OCI-LY1 (cell line): ENCODE measurements around the gene MAZ.
A peak's percentile ranks its signal among the peaks of the same experiment; 100 is the strongest.
"Not testable (repeated sequence)": the region's sequence is repeated elsewhere in the genome, so short reads cannot be mapped to it uniquely, and the experiment has no call there.

ENCODE experiments used
- H2AFZ ChIP-seq: fragments of 200-600 bp; sonication (generic), shearing (Covaris generic); 2 replicates; pipeline ENCODE4 v1.6.0; 2014; ENCODE audit warnings: antibody characterized with exemption, mild to moderate bottlenecking, low read length
- H3F3A ChIP-seq: fragments of 200-600 bp; sonication (generic), shearing (Covaris generic); 2 replicates; pipeline ENCODE4 v1.6.0; 2014; ENCODE audit warnings: mild to moderate bottlenecking, antibody characterized with exemption, low read length, moderate library complexity; ENCODE audit not compliant: insufficient read depth
- H3K27ac ChIP-seq: fragments of 200-600 bp; sonication (generic); 2 replicates; pipeline ENCODE4 v1.5.1; 2014; ENCODE audit warnings: low read length, mixed run types, mild to moderate bottlenecking, low read depth; ENCODE audit not compliant: poor library complexity, severe bottlenecking
- H3K27me3 ChIP-seq: fragments of 200-600 bp; sonication (generic); 2 replicates; pipeline ENCODE4 v1.6.0; 2014; ENCODE audit warnings: antibody characterized with exemption, mild to moderate bottlenecking, low read length, moderate library complexity; ENCODE audit not compliant: insufficient read depth
- H3K36me3 ChIP-seq: fragments of 200-600 bp; sonication (generic); 2 replicates; pipeline ENCODE4 v1.6.1; 2014; ENCODE audit warnings: mild to moderate bottlenecking, antibody characterized with exemption, low read length, moderate library complexity, mixed read lengths; ENCODE audit not compliant: insufficient read depth
- H3K4me1 ChIP-seq: fragments of 200-600 bp; sonication (generic); 2 replicates; pipeline ENCODE4 v1.5.1; 2014; ENCODE audit warnings: mild to moderate bottlenecking, low read length, moderate library complexity; ENCODE audit not compliant: insufficient read depth, severe bottlenecking
- H3K4me2 ChIP-seq: fragments of 200-600 bp; sonication (generic), shearing (Covaris generic); 2 replicates; pipeline ENCODE4 v1.6.1; 2014; ENCODE audit warnings: low read length
- H3K4me3 ChIP-seq: fragments of 200-600 bp; sonication (generic); 2 replicates; pipeline ENCODE4 v1.5.1; 2014; ENCODE audit warnings: low read length, low read depth, mild to moderate bottlenecking, mixed read lengths; ENCODE audit not compliant: poor library complexity, severe bottlenecking
- H3K79me2 ChIP-seq: fragments of 200-600 bp; shearing (Covaris generic); 2 replicates; pipeline ENCODE4 v1.6.1; 2016; ENCODE audit warnings: mixed run types, low read length, mixed read lengths; ENCODE audit not compliant: insufficient read depth
- H3K9ac ChIP-seq: fragments of 200-600 bp; sonication (generic), shearing (Covaris generic); 2 replicates; pipeline ENCODE4 v1.6.1; 2014; ENCODE audit warnings: mild to moderate bottlenecking, low read length, mixed read lengths
- H3K9me2 ChIP-seq: fragments of 200-600 bp; sonication (generic), shearing (Covaris generic); 2 replicates; pipeline ENCODE4 v1.6.1; 2014; ENCODE audit warnings: low read depth, mild to moderate bottlenecking, low read length, mixed read lengths
- H3K9me3 ChIP-seq: fragments of 200-600 bp; shearing (Covaris generic); 2 replicates; pipeline ENCODE4 v1.6.1; 2014; ENCODE audit warnings: low read length, mixed read lengths
- H4K20me1 ChIP-seq: fragments of 200-600 bp; sonication (generic), shearing (Covaris generic); 2 replicates; pipeline ENCODE4 v1.6.0; 2016; ENCODE audit warnings: mild to moderate bottlenecking, low read length; ENCODE audit not compliant: insufficient read depth
- CTCF ChIP-seq: fragments of 200-600 bp; sonication (generic), shearing (Covaris generic); IDR thresholded peaks from 2 replicates; pipeline ENCODE4 v1.5.1; 2017; ENCODE audit warnings: mild to moderate bottlenecking, antibody characterized with exemption, low read length, moderate library complexity, mixed read lengths
- EZH2 ChIP-seq: fragments of 200-600 bp; sonication (generic), shearing (Covaris generic); IDR thresholded peaks from 2 replicates; pipeline ENCODE4 v1.8.0; 2017; ENCODE audit warnings: borderline replicate concordance, mixed run types, mild to moderate bottlenecking, antibody characterized with exemption, low read length, moderate library complexity, mixed read lengths

Gene MAZ

DNA sequence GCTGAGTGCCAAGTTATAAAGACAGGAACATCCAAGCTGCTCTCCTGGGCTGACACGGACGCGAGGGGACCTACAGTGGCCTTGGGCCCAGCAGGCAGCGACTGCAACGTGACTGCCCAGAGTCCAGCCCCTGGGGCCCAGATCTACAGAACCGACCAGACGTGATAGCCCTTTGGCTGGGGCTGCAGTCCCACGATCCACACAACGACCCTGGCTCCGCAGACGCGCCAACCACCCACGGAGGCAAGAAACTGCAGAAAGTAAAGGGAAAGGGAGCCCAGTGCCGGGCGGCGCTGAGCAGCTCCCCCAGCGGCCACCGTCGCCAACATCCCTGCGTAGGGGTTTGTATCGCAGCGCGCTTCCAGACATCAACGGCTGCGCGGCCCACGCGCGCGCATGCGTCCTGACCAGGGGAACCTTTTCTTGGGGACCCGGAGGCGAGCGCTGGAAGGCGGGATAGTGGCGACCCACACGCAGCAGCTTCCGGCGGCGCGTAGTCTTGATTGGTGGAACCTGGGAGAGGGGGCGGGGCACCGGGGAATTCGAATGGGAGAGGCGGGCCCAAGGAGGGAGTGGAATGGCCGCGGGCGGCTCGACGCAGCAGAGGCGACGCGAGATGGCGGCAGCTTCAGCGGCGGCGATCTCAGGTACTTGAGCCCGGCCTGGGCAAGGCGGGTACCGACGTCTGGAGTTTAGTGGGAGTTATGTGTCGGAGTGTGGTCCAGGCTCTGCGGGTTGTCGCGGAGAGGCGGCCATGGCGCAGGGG, 16.0 kb upstream of the MAZ start, which contains the start of gene KIF22:
Gene KIF22, plus strand, starts transcription at position 569 of the 766 bp plus-strand sequence. Its CDS starts 9 bp downstream, at position 578.
- Histone ChIP-seq H3F3A (no peaks in the 10 kb centered on the region), H3K9me3 (no peaks in the 10 kb centered on the region), H3K79me2 (peaks cover 47% of the 10 kb centered on the region), H3K4me2 (peak within 1 kb of the TSS; percentile 89), H3K4me1 (peaks cover 39% of the 10 kb centered on the region), H3K27ac (peak within 1 kb of the TSS; percentile 68), H4K20me1 (no peaks in the 10 kb centered on the region), H2AFZ (no peak within 1 kb of the TSS), H3K27me3 (no peaks in the 10 kb centered on the region), H3K36me3 (peaks cover 37% of the 10 kb centered on the region), H3K9ac (peak within 1 kb of the TSS; percentile 98), H3K9me2 (no peaks in the 10 kb centered on the region), H3K4me3 (peak within 1 kb of the TSS; percentile 97)
- TF ChIP-seq EZH2 (no peak), CTCF (peak; percentile 77)

- Histone ChIP-seq H3K4me2 (peak overlapping the region; percentile 89), H3K4me3 (peak overlapping the region; percentile 97), H3K4me1 (peaks cover 35% of the 10 kb centered on the region), H2AFZ (no peak overlapping the region), H4K20me1 (no peaks in the 10 kb centered on the region), H3K27ac (peak overlapping the region; percentile 40), H3K27me3 (no peaks in the 10 kb centered on the region), H3K9me2 (no peaks in the 10 kb centered on the region), H3F3A (no peaks in the 10 kb centered on the region), H3K79me2 (peaks cover 51% of the 10 kb centered on the region), H3K9ac (peak overlapping the region; percentile 98), H3K9me3 (no peaks in the 10 kb centered on the region), H3K36me3 (peaks cover 45% of the 10 kb centered on the region)
- TF ChIP-seq CTCF (no peak), EZH2 (no peak)
Observed at GRCh38 chr16:29790949-29791844, 15.1 kb upstream of the MAZ start.

- Histone ChIP-seq H3K27ac (peak overlapping the region; percentile 40), H2AFZ (no peak overlapping the region)
Observed at GRCh38 chr16:29791845-29792807, 14.2 kb upstream of the MAZ start.

DNA sequence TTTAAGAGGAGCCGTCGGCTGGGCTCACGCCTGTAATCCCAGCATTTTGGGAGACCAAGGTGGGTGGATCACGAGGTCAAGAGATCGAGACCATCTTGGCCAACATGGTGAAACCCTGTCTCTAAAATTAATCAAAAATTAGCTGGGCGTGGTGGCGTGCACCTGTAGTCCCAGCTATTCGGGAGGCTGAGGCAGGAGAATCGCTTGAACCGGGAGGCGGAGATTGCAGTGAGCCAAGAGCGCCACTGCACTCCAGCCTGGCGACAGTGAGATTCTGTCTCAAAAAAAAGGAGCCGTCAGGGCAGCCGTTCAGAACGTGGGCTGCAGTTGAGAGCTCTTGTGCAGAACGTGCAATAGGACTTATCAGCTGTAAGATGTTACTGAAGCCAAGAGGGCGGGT, 13.2 kb upstream of the MAZ start:
- not testable (repeated sequence) for H3K27ac ChIP-seq, H3F3A ChIP-seq, H3K27me3 ChIP-seq, H4K20me1 ChIP-seq, H3K4me3 ChIP-seq, H2AFZ ChIP-seq, H3K9ac ChIP-seq, H3K9me2 ChIP-seq, H3K9me3 ChIP-seq
- Histone ChIP-seq H3K79me2 (peaks cover 51% of the 10 kb centered on the region), H3K4me1 (peaks cover 35% of the 10 kb centered on the region), H3K4me2 (peak overlapping the region; percentile 89; the same call in 1 of the 2 replicates), H3K36me3 (peaks cover 65% of the 10 kb centered on the region)

More at GRCh38 chr16:29791845-29792807, 14.2 kb upstream of the MAZ start:
- Histone ChIP-seq H3K27me3 (no peaks in the 10 kb centered on the region), H3K4me2 (peak overlapping the region; percentile 89), H3K9me3 (no peaks in the 10 kb centered on the region), H3K79me2 (peaks cover 51% of the 10 kb centered on the region), H3K4me1 (peaks cover 35% of the 10 kb centered on the region), H3K9me2 (no peaks in the 10 kb centered on the region), H3K36me3 (peaks cover 54% of the 10 kb centered on the region), H3K9ac (peak overlapping the region; percentile 98), H3K4me3 (peak overlapping the region; percentile 97), H3F3A (no peaks in the 10 kb centered on the region), H4K20me1 (no peaks in the 10 kb centered on the region)
- no peak for TF ChIP-seq EZH2
- no peak for TF ChIP-seq CTCF
